Measurements from ENCODE around the gene TMEM18. TPM values are rescaled to one million over a fixed set of nuclear protein-coding genes. Genes with fewer than 3 reads are reported as not detected.
"Not testable (repeated sequence)": the region's sequence is repeated elsewhere in the genome, so short reads cannot be mapped to it uniquely, and the experiment has no call there.

Gene TMEM18
- 10 to 100 TPM; 55.7 to 62.0 (median 57.8) TPM for polyA plus RNA-seq (ENCODE audit: insufficient read length in 4 of 4)

GRCh38 chr2:677056-677958, at the start of gene TMEM18:
Gene TMEM18 (minus strand): TSS chr2:677406. CDS start chr2:677345, 61 bp downstream.
- DNase-seq (ENCODE audit: low read depth in 4 of 4, low spot score in 3 of 4) = peak; percentile 97 to 98 (median 98)

DNA sequence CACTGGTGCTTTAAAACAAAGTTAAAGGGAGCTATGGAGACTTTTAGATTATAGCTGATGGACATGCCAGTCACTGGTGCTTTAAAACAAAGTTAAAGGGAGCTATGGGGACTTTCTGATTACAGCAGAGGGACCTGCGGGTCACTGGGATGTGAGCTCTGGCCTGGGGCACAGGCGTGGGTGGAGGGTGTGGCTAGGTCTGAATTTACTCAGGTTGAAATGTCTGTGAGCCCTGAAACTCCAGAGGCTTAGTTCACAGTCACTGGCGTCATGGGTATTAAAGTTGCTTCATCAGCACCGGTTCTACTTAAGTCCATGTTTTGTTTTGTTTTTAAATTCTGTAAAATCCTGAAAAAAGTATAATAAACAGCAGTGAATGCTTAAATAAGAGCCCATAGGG, 49.0 kb upstream of the TMEM18 start:
- no peak for DNase-seq (ENCODE audit: low read depth in 4 of 4, low spot score in 3 of 4)

DNA sequence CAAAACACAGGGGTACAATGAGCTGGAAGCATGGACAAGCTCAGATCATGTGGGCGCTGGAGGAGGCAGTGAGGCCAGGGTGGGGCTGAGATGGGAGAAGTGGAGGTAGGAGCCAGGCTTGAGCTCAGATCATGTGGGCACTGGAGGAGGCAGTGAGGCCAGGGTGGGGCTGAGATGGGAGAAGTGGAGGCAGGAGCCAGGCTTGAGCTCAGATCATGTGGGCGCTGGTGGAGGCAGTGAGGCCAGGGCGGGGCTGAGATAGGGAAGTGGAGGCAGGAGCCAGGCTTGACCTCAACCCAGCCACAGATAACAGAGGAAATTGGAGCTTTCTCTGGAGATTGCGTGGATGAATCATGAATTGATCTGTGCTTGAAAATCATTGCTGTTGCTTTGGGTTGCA, 48.3 kb upstream of the TMEM18 start:
- DNase-seq (ENCODE audit: low read depth in 4 of 4, low spot score in 3 of 4) = no peak

GRCh38 chr2:723761-724160, 46.6 kb upstream of the TMEM18 start:
- no peak for DNase-seq (ENCODE audit: low read depth in 4 of 4, low spot score in 3 of 4)

DNA sequence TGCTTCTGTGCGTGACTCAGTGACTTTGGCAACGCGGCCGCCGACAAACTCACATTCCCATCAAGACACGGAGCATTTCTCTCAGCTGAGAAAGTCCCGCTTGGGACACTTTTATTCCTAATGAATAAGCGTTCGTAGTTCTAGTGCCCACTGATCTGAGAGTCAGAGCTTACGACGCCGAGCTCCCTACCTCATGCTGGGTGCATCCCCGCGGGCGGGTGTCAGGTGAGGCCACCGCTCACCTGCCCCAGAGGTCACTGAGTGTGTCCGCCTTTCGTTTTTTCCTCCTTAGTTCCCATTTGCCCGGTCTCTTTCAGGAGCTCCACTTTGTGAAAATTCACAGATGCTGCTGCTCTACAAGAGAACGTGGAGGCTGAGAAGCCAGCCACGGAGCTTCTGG, 43.6 kb upstream of the TMEM18 start:
- no peak for DNase-seq (ENCODE audit: low read depth in 4 of 4, low spot score in 3 of 4)

GRCh38 chr2:719734-720133, 42.5 kb upstream of the TMEM18 start:
- DNase-seq (ENCODE audit: low read depth in 4 of 4, low spot score in 3 of 4) = no peak

DNA sequence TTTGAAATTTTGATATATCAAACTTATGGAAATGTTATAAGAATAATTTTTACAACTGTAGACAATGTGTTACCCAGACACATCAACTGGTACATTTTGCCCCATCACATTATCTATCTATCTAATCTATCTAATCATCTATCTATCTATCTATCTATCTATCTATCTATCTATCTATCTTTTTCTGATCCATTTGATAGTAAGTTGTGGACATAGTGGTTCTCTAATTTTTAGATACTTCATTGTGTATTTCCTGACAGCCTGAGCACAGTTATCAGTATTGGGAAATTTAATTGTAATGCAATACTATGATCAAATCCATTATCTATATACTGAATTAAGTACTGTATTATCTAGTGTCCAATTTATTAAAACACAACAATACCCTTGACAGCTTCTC, 42.0 kb upstream of the TMEM18 start:
- DNase-seq (ENCODE audit: low read depth in 4 of 4, low spot score in 3 of 4) = no peak

GRCh38 chr2:717661-718060, 40.5 kb upstream of the TMEM18 start:
- DNase-seq (ENCODE audit: low read depth in 4 of 4, low spot score in 3 of 4) = no peak

DNA sequence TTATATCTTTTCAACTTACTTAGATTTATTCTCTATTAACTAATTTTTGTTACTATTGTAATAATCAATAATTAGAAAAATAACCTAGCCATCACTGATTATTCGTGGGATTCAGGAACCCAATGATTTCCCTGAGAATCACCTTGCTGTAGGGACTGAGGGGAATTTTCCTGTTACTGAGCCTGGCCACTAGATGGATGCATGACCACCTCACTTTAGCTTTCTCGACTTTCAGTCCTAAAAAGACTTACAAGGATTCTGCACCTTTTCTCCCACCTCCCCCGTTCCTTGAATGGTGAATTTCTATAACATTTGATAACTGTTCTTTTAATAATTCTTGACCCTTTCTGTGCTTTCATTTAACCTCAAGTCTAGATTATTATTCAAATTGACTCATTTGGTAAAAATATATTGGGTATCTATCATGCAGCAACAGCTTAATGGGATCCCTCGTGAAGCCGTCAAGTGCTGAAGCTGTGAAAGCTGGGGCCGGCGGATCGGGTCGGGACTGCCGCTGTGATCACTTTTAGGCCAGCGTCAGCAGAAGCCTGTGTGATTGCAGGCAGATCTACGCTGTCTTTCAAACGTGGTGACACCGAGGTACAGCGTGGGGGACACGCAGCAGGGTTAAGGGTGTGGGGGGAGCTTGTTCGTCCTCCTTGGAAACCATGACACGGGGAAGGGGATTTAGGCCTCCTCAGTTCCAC, 38.8 kb upstream of the TMEM18 start:
- no peak for DNase-seq (ENCODE audit: low read depth in 4 of 4, low spot score in 3 of 4)

DNA sequence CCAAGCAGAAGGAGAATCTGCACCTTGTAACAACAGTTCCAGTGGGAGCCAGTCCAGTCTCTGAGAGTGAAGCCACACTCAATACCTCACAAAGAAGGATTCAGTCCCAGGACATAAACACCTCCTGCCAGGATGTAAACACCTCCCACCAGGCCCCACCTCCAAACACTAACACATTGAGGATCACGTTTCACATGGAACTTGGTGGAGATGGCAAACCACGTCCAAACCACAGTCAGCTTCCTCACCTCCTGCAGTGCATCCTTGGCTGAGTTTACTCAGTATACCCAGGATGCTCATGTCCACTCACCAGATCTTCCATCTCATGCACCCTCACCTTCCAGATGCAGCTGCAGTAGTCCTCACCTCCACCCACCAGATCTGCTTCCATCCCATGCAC, 37.8 kb upstream of the TMEM18 start:
- DNase-seq (ENCODE audit: low read depth in 4 of 4, low spot score in 3 of 4) = no peak

DNA sequence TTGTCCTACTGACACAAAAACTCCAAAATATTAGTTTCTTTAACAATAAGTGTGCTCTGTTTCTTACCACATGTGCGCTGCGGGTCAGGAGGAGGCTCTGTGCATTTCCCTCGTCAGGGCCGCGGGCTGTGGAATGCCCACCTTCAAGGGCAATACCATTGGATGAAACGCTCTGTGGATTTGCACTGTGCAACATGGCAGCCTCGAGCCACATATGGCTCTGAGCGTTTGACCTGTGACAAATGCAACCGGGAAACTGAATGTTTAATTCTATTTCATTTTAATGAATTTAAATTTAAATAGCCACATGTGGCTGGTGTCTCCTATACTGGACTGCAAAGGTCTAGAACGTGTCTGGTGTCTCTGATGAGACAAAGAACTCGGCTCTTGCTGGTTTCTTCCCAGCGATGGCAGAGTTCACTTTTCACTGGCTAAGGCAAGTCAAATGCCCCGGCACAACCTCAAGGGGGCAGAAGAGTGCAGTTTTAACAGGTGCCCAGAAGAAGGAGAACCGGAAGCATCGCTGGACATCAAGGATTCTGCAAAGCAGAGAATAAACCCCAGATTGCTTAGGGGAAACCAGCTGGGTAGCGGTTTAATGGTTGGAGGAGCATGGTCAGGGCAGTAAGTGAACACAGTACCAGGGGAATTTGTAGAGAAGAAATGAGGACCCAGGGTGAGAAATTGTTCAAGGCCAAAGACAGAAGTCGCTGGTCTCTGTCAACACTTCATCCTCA, 37.0 kb upstream of the TMEM18 start:
- DNase-seq (ENCODE audit: low read depth in 4 of 4, low spot score in 3 of 4) = no peak

DNA sequence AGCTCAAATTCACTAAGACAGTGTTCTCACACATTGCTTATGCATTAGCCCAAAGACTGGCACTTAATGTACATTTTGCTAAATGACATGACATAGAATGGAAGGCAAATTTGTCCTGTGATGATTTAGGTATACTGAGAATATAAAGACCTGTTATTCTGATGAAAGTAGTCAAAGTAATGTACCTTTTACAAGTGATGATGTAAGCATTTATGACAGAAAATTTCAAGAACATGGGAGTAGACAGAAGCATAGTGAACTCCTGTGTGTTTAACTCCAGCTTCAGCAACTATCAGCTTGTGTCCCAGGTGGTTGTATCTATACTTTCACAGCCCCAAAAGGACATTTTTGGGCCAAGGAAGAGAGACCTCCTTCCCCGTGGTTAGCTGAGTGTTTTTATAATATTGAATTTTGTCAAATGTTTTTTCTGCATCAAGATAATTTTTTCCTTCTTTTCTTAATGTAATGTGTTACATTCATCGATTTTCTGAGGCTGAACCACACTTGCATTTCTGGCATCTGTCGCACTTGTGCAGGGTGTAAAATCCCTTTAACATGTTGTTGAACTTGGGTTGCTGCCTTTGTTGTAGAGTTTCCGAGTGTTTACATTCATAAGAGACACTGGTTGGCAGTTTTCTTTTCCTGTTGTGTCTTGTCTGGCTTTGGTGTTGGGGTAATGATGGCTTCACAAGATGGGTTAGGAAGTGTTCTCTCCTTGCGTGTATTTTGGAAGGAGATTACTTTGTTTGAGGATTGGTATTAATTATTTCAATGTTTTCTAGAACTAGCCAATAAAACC, 33.9 kb upstream of the TMEM18 start:
- no peak for DNase-seq (ENCODE audit: low read depth in 4 of 4, low spot score in 3 of 4)

DNA sequence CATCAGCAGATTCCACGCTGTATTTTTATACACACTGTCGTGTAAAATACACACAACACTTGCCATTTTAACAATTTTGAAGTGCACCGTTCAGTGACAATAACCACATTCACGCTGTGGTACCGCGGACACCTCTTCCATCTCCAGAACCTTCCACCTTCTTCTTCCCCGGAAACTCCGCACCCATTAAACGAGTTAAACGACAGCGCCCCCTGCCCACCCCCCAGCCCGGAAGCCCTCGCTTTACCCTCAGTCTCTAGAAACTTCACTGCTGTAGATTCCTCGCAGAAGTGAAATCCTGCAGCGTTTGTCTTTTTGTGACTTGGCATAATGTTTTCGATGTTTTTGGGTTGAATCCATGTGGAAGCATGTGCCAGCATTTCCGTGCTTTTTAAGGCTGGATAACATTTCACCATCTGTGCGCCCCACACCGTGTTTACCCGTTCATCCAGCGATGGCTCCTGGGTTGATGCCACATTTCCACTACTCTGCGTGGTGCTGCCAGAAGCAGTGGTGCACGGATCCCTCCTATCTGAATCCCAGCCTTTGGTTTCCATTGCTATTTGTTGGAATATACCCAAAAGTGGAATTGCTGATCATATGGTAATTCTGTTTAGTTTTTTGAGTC, 32.0 kb upstream of the TMEM18 start:
- DNase-seq (ENCODE audit: low read depth in 4 of 4, low spot score in 3 of 4) = no peak

- no peak for DNase-seq (ENCODE audit: low read depth in 4 of 4, low spot score in 3 of 4)
Observed at GRCh38 chr2:708667-709066, 31.5 kb upstream of the TMEM18 start.

- no peak for DNase-seq (ENCODE audit: low read depth in 4 of 4, low spot score in 3 of 4)
Observed at GRCh38 chr2:705971-706511, 28.8 kb upstream of the TMEM18 start.

- not testable (repeated sequence) for DNase-seq (ENCODE audit: low read depth in 4 of 4, low spot score in 3 of 4)
Observed at GRCh38 chr2:702765-703164, 25.6 kb upstream of the TMEM18 start.

- DNase-seq (ENCODE audit: low read depth in 4 of 4, low spot score in 3 of 4) = no peak
Observed at GRCh38 chr2:696999-697627, 19.9 kb upstream of the TMEM18 start.

- no peak for DNase-seq (ENCODE audit: low read depth in 4 of 4, low spot score in 3 of 4)
Observed at GRCh38 chr2:696463-696862, 19.3 kb upstream of the TMEM18 start.

GRCh38 chr2:694906-695510, 17.8 kb upstream of the TMEM18 start:
- DNase-seq (ENCODE audit: low read depth in 4 of 4, low spot score in 3 of 4) = no peak
